Stimulated activated naive CD8-positive, alpha-beta T cell treated with anti-CD3 and anti-CD28 coated beads, Interleukin-15, Interleukin-2, amounts not matched to agents 100 ng/mL and 50 ng/mL, for 24 hours (primary cell): ENCODE data around the gene SEC24C.
"Not testable (repeated sequence)": the region's sequence is repeated elsewhere in the genome, so short reads cannot be mapped to it uniquely, and the experiment has no call there.

Source experiments
- H3K27ac Mint-ChIP-seq: one replicate; pipeline ENCODE4 v1.8.0; 2021; ENCODE audit warnings: mild to moderate bottlenecking, mixed read lengths
- H3K27me3 Mint-ChIP-seq: one replicate; pipeline ENCODE4 v1.8.0; 2021; ENCODE audit warnings: mixed read lengths
- H3K36me3 Mint-ChIP-seq: one replicate; pipeline ENCODE4 v1.8.0; 2021; ENCODE audit warnings: low read depth, mixed read lengths
- H3K4me1 Mint-ChIP-seq: one replicate; pipeline ENCODE4 v1.8.0; 2021; ENCODE audit warnings: low read depth, mixed read lengths
- H3K4me3 Mint-ChIP-seq: one replicate; pipeline ENCODE4 v1.8.0; 2021; ENCODE audit warnings: mild to moderate bottlenecking, mixed read lengths
- H3K9me3 Mint-ChIP-seq: one replicate; pipeline ENCODE4 v1.8.0; 2021; ENCODE audit warnings: mixed read lengths

The SEC24C gene

DNA sequence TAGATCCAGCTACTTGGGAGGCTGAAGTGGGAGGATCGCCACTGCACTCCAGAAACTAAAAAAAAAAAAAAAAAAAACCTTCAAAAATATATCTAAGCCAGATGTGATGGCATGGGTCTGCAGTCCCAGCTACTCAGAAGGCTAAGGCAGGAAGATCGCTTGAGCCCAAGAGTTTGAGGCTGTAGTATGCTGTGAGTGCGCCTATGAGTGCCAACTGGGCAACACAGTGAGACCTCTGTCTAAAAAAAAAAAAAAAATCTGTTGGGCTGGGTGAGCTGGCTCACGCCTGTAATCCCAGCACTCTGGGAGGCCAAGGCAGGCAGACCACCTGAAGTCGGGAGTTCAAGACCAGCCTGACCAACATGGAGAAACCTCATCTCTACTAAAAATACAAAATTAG is 34.8 kb downstream of the SEC24C start:
- Mint-ChIP-seq H3K27me3 (no peaks in the 10 kb centered on the region), H3K9me3 (no peaks in the 10 kb centered on the region), H3K36me3 (peaks cover 45% of the 10 kb centered on the region), H3K27ac (no peak overlapping the region), H3K4me1 (peaks cover 60% of the 10 kb centered on the region), H3K4me3 (no peak overlapping the region)

DNA sequence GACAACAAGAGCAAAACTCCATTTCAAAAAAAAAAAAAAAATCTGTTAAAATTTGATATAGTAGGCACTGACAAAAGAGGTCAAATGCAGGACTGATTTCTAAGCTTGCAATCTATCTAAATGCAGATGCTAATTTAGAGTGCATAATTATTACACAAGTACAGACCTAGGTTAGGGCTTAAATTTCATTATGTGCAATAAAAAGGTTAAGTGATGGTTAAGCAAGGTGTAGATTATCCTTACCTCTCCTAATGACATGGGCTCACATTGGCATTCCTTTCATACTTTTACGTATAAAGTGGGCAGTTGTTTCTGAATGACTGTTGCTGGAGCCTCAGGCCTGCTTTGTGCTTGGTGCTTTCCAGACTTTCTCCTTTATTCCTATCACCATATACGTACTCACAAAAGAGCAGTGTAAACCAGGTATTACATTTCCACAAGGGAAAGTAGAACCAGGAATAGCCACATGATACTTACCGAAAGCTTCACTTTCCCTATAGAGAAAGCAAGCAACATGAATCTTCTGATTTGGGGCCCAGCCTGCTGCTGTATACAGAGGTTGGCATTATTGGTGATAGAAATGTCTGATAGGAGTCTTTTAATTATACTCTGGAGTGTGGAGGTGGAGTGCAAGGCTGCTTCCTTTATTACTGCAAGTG is 35.5 kb downstream of the SEC24C start:
- H3K27ac Mint-ChIP-seq: peak overlapping the region; percentile 19

DNA sequence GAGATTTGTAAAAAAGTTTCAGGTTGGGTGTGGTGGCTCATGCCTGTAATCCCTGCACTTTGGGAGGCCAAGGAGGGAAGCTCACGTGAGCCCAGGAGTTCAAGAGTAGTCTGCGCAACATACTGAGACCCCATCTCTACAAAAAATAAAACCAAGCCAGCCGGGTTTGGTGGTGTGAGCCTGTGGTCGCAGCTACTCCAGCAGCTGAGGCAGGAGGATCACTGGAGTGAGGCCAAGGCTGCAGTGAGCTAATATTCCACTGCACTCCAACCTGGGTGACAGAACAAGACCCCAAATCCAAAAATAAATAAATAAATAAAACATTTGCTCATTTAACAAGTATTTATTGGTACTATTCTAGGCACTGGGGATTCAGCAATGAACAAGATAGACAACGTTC is 36.1 kb downstream of the SEC24C start:
- H3K36me3 Mint-ChIP-seq: peaks cover 33% of the 10 kb centered on the region
- H3K27ac Mint-ChIP-seq: peak overlapping the region; percentile 64
- peaks cover 63% of the 10 kb centered on the region for H3K4me1 Mint-ChIP-seq
- peak overlapping the region; percentile 93 for H3K4me3 Mint-ChIP-seq
- H3K27me3 Mint-ChIP-seq: no peaks in the 10 kb centered on the region
- no peaks in the 10 kb centered on the region for H3K9me3 Mint-ChIP-seq

More for the DNA sequence above, 35.5 kb downstream of the SEC24C start:
- H3K27me3 Mint-ChIP-seq: no peaks in the 10 kb centered on the region
- no peaks in the 10 kb centered on the region for H3K9me3 Mint-ChIP-seq
- H3K4me3 Mint-ChIP-seq: peak overlapping the region; percentile 93
- H3K4me1 Mint-ChIP-seq: peaks cover 63% of the 10 kb centered on the region
- H3K36me3 Mint-ChIP-seq: peaks cover 40% of the 10 kb centered on the region

DNA sequence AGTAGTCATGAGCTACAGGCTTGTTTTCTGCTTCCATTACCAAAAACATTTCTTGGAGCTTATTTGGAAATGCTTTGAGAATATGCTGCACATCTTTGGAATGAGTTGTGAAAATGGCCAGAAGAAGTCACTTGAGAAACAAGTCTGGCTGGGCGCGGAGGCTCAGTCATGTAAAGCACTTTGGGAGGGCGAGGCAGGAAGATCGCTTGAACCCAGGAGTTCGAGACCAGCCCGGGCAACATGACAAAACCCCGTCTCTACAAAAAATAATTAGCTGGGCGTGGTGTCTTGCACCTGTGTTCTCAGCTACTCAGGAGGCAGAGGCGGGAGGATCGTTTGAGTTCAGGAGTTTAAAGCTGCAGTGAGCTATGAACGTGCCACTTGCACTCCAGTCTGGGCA is 36.8 kb downstream of the SEC24C start:
- peak overlapping the region; percentile 64 for H3K27ac Mint-ChIP-seq
- no peaks in the 10 kb centered on the region for H3K27me3 Mint-ChIP-seq
- peaks cover 27% of the 10 kb centered on the region for H3K36me3 Mint-ChIP-seq
- peak overlapping the region; percentile 93 for H3K4me3 Mint-ChIP-seq
- H3K9me3 Mint-ChIP-seq: no peaks in the 10 kb centered on the region
- H3K4me1 Mint-ChIP-seq: peaks cover 59% of the 10 kb centered on the region

DNA sequence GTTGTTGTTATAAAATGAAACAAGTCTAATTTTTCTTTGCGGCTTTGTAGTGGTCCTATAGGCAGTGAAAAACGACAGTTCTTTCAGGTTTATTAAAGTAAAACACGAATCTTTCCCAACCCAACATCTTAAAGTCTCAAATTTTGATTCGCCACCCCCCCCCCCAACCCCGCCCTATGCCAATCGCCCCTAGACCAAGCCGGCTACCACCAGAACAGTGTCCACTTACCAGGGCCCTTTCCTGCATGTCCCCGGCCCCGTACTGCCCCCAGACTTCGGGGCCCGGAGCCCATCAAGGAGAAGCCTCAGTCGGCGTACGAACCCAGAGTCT is 37.3 kb downstream of the SEC24C start:
- Mint-ChIP-seq H3K27me3 (no peaks in the 10 kb centered on the region), H3K4me1 (peaks cover 63% of the 10 kb centered on the region), H3K27ac (peak overlapping the region; percentile 93), H3K36me3 (peaks cover 25% of the 10 kb centered on the region), H3K9me3 (no peaks in the 10 kb centered on the region), H3K4me3 (peak overlapping the region; percentile 93)

DNA sequence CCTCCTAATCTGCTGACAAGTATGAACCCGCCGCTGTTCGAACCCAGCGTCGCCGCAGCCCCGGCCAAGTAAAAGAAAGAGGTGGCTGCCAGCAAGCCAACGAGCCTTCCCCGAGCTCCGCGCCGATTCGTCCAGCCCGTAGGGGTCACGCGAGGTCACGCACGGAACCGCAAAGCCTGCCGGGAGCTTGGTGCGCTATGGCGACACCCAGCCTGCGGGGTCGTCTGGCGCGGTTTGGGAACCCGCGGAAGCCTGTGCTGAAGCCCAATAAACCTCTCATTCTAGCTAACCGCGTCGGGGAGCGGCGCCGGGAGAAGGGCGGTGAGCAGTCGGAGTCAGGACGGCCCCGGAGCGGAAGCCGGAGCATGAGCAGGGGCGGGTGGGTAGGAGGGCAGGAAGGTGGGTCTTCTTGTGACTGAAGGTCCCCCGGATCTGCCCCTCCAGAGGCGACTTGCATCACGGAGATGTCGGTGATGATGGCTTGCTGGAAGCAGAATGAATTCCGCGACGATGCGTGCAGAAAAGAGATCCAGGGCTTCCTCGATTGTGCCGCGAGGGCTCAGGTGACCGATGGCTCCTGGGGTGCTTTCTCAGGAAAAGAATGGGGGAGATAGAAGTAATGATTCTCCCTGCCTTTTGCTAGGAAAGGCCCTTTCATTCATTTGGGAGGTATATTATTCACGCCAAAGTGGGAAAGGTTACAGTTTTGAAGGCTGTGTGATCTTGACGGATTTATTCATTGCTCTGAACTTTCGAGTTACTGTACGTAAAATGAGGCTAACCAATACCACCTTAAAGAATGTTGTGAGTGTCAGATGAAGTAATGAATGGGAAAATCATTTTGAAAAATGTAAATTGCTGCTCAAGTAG is 37.9 kb downstream of the SEC24C start, which contains the start of gene CHCHD1:
Gene CHCHD1 (plus strand): TSS at position 170 of the 870 bp plus-strand sequence. CDS start 28 bp downstream, at position 198.
- Mint-ChIP-seq H3K4me1 (peaks cover 64% of the 10 kb centered on the region), H3K27ac (peak within 1 kb of the TSS; percentile 93), H3K4me3 (peak within 1 kb of the TSS; percentile 93), H3K27me3 (no peaks in the 10 kb centered on the region), H3K9me3 (no peaks in the 10 kb centered on the region), H3K36me3 (peaks cover 21% of the 10 kb centered on the region)

DNA sequence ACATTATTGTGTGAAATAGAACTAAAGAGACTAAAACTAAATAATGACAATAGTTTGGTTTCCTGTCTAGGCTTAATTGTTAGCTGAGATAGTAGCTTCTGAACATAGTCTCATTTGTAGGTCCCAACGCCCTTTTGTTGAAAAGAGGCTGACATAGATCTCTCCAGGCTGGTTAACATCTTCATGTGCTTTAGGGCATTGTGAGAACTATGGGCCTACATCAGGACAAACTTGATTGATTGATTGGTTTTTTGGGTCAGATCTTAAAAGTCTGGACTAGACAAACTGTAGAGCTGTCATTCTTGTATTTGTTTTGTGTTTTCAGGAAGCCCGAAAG is 38.5 kb downstream of the SEC24C start:
- Mint-ChIP-seq H3K4me1 (peaks cover 61% of the 10 kb centered on the region), H3K36me3 (peaks cover 17% of the 10 kb centered on the region), H3K27me3 (no peaks in the 10 kb centered on the region), H3K27ac (peak overlapping the region; percentile 93), H3K9me3 (no peaks in the 10 kb centered on the region), H3K4me3 (peak overlapping the region; percentile 93)

DNA sequence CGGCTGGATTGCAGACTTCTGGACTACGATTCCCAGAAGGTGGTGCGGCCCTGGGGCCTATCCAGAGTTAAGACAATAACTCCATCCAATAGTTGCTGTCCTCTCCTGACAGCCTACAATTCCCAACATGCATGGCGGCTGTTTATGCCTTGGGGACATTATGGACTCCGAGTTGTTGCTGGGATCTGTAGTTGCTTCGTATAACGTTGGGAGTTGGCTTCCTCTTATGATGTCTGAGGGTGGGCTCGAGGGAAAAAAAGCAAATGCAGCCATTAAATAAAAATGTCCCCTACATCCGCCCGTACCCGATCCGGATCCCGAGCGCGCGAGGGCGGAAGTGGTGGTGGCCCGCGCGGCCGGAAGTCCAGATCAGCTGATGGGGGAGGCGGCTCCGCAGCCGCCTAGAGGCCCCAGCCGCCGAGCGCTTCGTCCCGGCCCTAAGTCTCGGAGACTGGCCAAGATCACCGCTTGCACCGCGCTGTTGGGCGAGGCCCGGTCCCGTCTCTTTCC is 41.1 kb downstream of the SEC24C start, which contains the start of gene ZSWIM8:
Gene ZSWIM8 (plus strand): TSS at position 396 of the 510 bp plus-strand sequence. CDS start 273 bp downstream, outside the sequence.
- peak within 1 kb of the TSS; percentile 96 for H3K27ac Mint-ChIP-seq
- peaks cover 59% of the 10 kb centered on the region for H3K4me1 Mint-ChIP-seq

DNA sequence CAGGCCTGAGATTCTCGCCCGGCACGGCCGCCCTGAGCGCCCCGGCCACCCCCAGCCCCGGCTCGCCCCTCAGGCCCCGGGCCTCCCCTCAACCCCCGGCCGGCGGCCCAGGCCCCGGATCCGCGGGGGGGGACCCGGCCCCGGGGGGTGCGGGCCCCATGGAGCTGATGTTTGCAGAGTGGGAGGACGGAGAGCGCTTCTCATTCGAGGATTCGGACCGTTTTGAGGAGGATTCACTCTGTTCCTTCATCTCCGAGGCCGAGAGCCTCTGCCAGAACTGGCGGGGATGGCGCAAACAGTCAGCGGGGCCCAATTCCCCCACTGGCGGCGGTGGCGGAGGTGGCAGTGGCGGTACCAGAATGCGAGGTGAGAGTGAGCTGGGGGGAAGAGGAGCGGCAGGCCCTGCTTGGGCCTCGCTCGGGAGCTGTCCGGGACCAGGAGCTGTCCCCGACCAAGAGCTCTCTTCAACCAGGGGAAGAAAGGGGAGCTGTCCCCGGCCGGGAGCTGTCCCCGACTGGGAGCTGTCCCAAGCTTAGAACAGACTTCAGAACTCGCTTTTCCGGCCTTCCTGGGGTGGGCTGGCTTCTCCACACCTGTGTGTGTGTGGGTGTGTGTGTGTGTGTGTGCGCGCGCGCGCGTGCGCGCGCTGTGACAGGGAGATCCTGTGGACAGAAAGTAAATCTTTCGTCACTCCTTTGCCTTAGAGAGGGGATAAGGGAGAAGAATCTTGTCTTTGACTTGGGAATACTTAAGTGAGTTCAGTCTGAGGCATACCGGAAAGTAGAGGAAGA is 41.7 kb downstream of the SEC24C start:
- peak overlapping the region; percentile 96 for H3K27ac Mint-ChIP-seq
- H3K4me1 Mint-ChIP-seq: peaks cover 52% of the 10 kb centered on the region
- H3K9me3 Mint-ChIP-seq: no peaks in the 10 kb centered on the region
- H3K4me3 Mint-ChIP-seq: peak overlapping the region; percentile 96
- H3K27me3 Mint-ChIP-seq: no peaks in the 10 kb centered on the region
- peaks cover 23% of the 10 kb centered on the region for H3K36me3 Mint-ChIP-seq

More for the DNA sequence above, 41.1 kb downstream of the SEC24C start, which contains the start of gene ZSWIM8:
- Mint-ChIP-seq H3K9me3 (no peaks in the 10 kb centered on the region), H3K4me3 (peak within 1 kb of the TSS; percentile 96), H3K36me3 (peaks cover 22% of the 10 kb centered on the region), H3K27me3 (no peaks in the 10 kb centered on the region)

DNA sequence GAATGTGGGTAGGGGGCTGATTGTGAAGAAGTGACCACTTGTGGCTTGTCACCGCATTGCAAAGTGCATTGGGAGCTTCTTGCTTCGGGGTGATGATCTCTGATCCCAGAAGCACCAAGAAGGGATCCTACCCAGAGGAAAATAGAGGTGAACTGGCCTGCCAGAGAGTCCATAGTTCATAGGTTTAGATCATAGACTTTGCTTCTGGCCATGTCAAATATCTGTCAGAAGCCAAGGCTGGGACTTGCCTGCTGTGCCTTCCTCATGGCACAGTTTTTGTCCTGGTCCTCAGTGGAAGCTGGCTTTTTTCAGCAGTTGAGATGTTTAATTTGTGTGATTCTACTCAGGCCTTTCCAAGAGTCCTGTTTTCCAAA is 42.3 kb downstream of the SEC24C start:
- Mint-ChIP-seq H3K27me3 (no peaks in the 10 kb centered on the region), H3K27ac (peak overlapping the region; percentile 96), H3K9me3 (no peaks in the 10 kb centered on the region), H3K36me3 (peaks cover 29% of the 10 kb centered on the region), H3K4me3 (peak overlapping the region; percentile 96), H3K4me1 (peaks cover 49% of the 10 kb centered on the region)

DNA sequence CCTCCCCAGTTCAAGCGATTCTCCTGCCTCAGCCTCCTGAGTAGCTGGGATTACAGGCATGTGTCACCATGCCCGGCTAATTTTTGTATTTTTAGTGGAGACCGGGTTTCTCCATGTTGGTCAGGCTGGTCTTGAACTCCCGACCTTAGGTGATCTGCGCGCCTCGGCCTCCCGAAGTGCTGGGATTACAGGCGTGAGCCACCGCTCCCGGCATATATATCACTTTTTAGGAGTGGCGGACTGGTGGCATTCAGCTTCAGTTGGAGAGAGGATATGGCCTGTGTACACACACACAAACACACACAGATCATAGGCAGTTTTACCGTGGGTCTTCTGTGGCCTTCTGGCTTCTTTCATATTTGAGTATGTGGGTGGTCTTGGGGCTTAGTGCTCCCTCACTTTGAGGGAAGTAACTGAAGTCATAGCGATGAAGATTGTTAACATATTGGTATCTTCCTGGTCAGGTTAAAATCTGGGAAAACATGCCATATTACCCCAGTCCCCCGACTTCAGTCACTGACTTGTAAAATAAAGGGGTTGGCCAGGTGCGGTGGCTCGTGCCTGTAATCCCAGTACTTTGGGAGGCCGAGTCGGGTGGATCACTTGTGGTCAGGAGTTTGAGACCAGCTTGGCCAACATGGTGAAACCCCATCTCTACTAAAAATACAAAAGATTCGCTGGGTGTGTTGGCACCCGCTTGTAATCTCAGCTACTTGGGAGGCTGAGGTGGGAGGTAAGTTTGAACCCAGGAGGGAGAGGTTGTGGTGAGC is 43.0 kb downstream of the SEC24C start:
- Mint-ChIP-seq H3K36me3 (peaks cover 31% of the 10 kb centered on the region), H3K27ac (peak overlapping the region; percentile 96), H3K4me1 (peaks cover 49% of the 10 kb centered on the region)
- not testable (repeated sequence) for H3K9me3 Mint-ChIP-seq, H3K4me3 Mint-ChIP-seq, H3K27me3 Mint-ChIP-seq

DNA sequence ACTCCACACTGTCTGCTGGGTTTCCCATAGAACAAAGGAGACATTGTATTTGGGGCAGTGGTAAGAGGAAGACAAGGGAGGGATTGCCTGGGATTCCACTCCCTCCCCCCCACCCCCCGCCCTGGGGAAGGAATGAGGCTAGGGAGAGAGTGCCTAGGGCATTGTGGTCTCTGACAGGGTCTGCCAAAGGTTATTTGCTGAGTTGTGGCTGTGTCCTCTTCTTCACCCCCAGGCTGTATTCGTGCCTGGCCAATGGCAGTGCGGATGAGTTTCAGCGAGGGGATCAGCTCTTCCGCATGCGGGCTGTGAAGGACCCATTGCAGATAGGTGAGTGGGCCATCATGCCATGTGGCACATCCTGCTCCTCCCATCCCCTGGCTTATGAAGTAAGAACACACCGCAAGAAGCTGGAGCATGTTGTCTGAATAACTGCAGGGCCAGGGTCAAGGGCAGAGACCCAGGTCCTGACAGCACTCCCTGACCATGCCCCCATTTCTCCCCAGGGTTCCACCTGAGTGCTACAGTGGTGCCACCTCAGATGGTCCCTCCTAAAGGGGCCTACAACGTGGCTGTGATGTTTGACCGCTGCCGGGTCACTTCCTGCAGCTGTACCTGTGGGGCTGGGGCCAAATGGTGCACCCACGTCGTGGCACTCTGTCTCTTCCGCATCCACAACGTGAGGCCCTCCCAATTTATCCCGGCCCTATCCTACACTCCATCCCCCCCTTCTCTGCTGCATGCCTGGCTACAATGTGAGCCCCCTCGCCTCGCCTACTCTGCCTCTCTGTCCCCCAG is 44.9 kb downstream of the SEC24C start:
- Mint-ChIP-seq H3K4me1 (peaks cover 35% of the 10 kb centered on the region), H3K9me3 (no peaks in the 10 kb centered on the region), H3K27ac (no peak overlapping the region), H3K4me3 (no peak overlapping the region), H3K36me3 (peaks cover 36% of the 10 kb centered on the region), H3K27me3 (no peaks in the 10 kb centered on the region)

DNA sequence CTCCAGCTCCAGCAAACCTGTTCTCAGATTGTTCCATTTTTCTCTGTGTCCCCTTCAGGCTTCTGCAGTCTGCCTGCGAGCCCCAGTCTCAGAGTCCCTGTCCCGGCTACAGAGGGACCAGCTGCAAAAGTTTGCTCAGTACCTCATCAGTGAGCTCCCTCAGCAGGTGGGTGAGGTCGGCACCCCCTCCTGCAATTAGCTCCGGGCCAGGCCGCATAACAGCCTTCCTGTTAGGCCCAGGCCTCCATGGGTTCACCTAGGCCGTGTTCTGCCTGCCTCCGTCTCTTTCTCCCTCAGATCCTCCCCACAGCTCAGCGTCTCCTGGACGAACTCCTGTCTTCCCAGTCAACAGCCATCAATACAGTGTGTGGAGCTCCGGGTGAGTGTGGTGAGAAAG is 45.5 kb downstream of the SEC24C start:
- Mint-ChIP-seq H3K27me3 (no peaks in the 10 kb centered on the region), H3K36me3 (peaks cover 42% of the 10 kb centered on the region), H3K27ac (no peak overlapping the region), H3K9me3 (no peaks in the 10 kb centered on the region), H3K4me3 (no peak overlapping the region), H3K4me1 (peaks cover 29% of the 10 kb centered on the region)
